HG02885 (cell line): ENCODE data around the gene MBTPS2.

ENCODE experiments used
- ATAC-seq: cut with Tn5 transposase; IDR thresholded peaks from one replicate; pipeline ENCODE4 v1.9.1; 2021; ENCODE audit warnings: mild to moderate bottlenecking; ENCODE audit not compliant: unreplicated experiment, poor library complexity

The MBTPS2 gene

DNA sequence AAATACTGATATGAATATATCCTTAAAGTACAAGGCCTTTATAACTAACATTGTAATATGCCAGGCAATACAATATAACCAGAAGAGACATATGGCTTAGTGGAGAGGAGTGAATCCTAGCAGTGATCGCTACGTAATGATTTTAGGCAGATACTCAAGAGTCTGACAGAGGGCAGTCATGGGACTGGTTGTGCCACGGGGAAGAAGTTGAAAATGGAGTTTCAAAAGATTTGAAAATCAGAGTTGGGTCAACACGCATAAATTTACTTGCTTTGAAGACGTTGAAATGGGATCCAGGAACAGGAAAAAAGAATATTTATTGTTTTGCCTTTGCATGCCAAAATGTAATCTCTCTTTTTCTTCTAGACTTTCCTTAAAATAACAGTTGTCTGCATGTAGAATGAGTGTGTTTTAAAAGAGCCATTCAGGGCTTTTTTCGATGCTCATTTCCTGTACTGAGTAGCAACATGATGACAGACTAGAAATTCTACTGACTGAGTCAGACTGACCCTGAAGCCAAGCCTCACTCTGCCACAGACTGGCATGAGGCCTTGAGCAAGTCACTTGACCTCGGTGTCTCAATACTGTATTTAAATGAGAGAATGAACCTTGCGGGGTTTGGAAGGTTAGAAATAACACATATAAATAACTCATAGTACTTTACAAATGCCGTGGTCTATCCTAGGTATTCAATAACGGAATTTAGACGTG lies 93.0 kb downstream of the MBTPS2 start:
- no peak for ATAC-seq

DNA sequence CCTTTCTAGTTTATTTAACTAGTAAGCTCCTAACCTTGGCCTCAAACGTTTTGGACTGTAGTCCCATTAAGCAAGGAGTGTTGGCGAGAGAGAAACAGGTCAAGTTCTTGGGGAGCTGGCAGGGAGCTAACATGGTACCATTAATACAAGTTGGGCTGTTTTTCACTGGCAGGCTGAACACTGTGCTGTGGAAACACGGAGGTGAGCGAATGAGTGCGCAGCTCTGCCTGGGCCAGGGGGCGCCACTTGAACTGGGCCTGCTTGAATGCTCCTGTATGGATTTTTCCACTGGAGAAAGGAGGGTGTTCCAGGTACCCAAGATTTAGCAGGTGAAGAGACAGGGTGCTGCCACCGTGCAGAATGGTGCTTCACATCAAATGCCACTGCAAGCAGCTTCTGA lies 93.7 kb downstream of the MBTPS2 start:
- no peak for ATAC-seq

DNA sequence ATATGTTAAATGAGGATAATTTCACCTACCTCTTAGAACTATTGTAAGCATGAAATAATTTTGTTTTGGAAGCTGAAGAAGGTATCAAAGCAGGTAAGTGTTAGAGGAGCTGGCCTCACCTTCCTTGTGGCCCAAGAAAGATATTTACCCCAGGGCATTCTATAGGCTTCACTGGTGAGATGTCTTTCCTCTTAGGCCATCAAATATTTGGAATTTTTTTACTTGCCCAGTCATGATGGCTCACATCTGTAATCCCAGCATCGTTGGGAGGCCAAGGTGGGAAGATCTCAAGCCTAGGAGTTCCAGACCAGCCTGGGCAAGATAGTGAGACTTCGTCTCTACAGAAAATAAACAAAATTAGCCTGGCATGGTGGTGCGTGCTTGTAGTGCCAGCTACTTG lies 95.0 kb downstream of the MBTPS2 start:
- ATAC-seq: no peak
